NB4 (cell line): ENCODE results near the gene STING1.
"Not testable (repeated sequence)": the region's sequence is repeated elsewhere in the genome, so short reads cannot be mapped to it uniquely, and the experiment has no call there.

ENCODE experiments used
- POLR2A ChIP-seq: IDR thresholded peaks from 2 replicates; pipeline ENCODE4 v1.6.1; 2011; ENCODE audit warnings: mild to moderate bottlenecking; ENCODE audit not compliant: insufficient read length; ENCODE audit errors: extremely low read depth
- TF ChIP-seq, protein P1 (sequence below): IDR thresholded peaks from one replicate; pipeline ENCODE4 v1.5.1; 2012; ENCODE audit warnings: low read depth, low read length

DNA sequence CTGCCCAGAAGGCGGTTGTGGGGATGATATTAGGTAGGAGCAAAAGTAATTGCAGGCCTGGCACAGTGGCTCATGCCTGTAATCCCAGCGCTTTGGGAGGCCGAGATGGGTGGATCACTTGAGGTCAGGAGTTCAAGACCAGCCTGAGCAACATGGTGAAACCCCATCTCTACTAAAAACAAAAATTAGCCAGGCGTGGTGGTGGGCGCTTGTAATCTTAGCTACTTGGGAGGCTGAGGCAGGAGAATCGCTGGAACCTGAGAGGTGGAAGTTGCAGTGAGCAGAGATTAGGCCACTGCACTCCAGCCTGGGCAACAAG lies 291 bp upstream of the STING1 start:
- TF ChIP-seq, protein P1, sequence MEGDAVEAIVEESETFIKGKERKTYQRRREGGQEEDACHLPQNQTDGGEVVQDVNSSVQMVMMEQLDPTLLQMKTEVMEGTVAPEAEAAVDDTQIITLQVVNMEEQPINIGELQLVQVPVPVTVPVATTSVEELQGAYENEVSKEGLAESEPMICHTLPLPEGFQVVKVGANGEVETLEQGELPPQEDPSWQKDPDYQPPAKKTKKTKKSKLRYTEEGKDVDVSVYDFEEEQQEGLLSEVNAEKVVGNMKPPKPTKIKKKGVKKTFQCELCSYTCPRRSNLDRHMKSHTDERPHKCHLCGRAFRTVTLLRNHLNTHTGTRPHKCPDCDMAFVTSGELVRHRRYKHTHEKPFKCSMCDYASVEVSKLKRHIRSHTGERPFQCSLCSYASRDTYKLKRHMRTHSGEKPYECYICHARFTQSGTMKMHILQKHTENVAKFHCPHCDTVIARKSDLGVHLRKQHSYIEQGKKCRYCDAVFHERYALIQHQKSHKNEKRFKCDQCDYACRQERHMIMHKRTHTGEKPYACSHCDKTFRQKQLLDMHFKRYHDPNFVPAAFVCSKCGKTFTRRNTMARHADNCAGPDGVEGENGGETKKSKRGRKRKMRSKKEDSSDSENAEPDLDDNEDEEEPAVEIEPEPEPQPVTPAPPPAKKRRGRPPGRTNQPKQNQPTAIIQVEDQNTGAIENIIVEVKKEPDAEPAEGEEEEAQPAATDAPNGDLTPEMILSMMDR: not testable (repeated sequence)
- not testable (repeated sequence) for TF ChIP-seq POLR2A
